DOHH2 (cell line): ENCODE data around the gene SH3GL3.

Experiments used
- H3F3A ChIP-seq: fragments of 200-600 bp; sonication (generic), shearing (Covaris generic); 2 replicates; pipeline ENCODE4 v1.6.0; 2016; ENCODE audit warnings: antibody characterized with exemption, mild to moderate bottlenecking; ENCODE audit not compliant: control insufficient read depth, insufficient read depth
- H3K27ac ChIP-seq: fragments of 200-600 bp; sonication (generic); 2 replicates; pipeline ENCODE4 v1.5.1; 2014; ENCODE audit warnings: low read depth, mild to moderate bottlenecking, low read length, moderate library complexity
- H3K27me3 ChIP-seq: fragments of 200-600 bp; sonication (generic); 2 replicates; pipeline ENCODE4 v1.6.1; 2014; ENCODE audit warnings: mild to moderate bottlenecking, low read length, mixed read lengths; ENCODE audit not compliant: control insufficient read depth
- H3K36me3 ChIP-seq: fragments of 200-600 bp; sonication (generic); 2 replicates; pipeline ENCODE4 v1.6.1; 2014; ENCODE audit warnings: mild to moderate bottlenecking, low read length, moderate library complexity, mixed read lengths; ENCODE audit not compliant: control insufficient read depth
- H3K4me1 ChIP-seq: fragments of 200-600 bp; sonication (generic); 2 replicates; pipeline ENCODE4 v1.6.1; 2014; ENCODE audit warnings: mild to moderate bottlenecking, low read length, mixed read lengths; ENCODE audit not compliant: control insufficient read depth
- H3K4me2 ChIP-seq: fragments of 200-600 bp; sonication (generic); 2 replicates; pipeline ENCODE4 v1.6.0; 2014; ENCODE audit warnings: mild to moderate bottlenecking, low read length, moderate library complexity
- H3K4me3 ChIP-seq: fragments of 200-600 bp; sonication (generic); 2 replicates; pipeline ENCODE4 v1.5.1; 2014; ENCODE audit warnings: mild to moderate bottlenecking, low read length, mixed read lengths
- H3K79me2 ChIP-seq: fragments of 200-600 bp; sonication (generic); 2 replicates; pipeline ENCODE4 v1.6.1; 2014; ENCODE audit warnings: mild to moderate bottlenecking, low read length, mixed read lengths; ENCODE audit not compliant: control insufficient read depth
- H3K9me2 ChIP-seq: fragments of 200-600 bp; sonication (generic); replicated peaks from 2 replicates; pipeline ENCODE4 v1.6.1; 2014; ENCODE audit warnings: mild to moderate bottlenecking, low read length, mixed read lengths; ENCODE audit not compliant: control insufficient read depth
- H3K9me3 ChIP-seq: fragments of 200-600 bp; sonication (generic); 2 replicates; pipeline ENCODE4 v1.6.1; 2014; ENCODE audit warnings: antibody characterized with exemption, low read length, mixed read lengths; ENCODE audit not compliant: control insufficient read depth, insufficient read depth
- H4K20me1 ChIP-seq: fragments of 200-600 bp; sonication (generic); 2 replicates; pipeline ENCODE4 v1.6.0; 2014; ENCODE audit warnings: low read depth, mild to moderate bottlenecking, antibody characterized with exemption, low read length, moderate library complexity; ENCODE audit not compliant: control insufficient read depth, insufficient read depth
- EZH2phosphoT487 ChIP-seq: fragments of 200-600 bp; sonication (generic); IDR thresholded peaks from 2 replicates; pipeline ENCODE4 v1.6.1; 2017; ENCODE audit warnings: borderline replicate concordance, mild to moderate bottlenecking, antibody characterized with exemption, low read length, moderate library complexity, mixed read lengths
- TF ChIP-seq, protein P1 (sequence below): fragments of 200-600 bp; sonication (generic); IDR thresholded peaks from one replicate; pipeline ENCODE4 v1.5.1; 2014; ENCODE audit warnings: antibody characterized with exemption, mild to moderate bottlenecking, low read depth, low read length; ENCODE audit not compliant: poor library complexity, severe bottlenecking

SH3GL3 gene

DNA sequence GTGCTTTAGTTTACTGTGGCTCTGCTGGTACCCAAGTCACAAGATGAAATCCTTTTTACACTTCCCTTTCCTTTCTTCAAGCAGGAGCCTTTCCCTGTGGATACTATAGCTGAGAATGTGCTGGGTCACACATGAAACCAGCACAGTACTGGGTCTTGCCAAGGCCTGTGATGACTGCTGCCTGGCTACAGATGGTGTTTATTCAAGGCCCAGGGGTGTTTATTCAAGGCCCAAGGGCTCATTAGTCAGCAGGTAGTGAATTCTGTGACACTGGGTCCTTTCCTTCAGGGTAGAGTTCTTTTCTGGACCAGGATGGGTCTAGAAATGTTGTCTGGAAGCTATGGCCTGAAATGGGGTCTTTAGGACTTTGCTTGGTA is 99.4 kb downstream of the SH3GL3 start:
- H3F3A ChIP-seq = no peaks in the 10 kb centered on the region
- H3K4me2 ChIP-seq = no peak overlapping the region
- H3K36me3 ChIP-seq = no peaks in the 10 kb centered on the region
- no peak for TF ChIP-seq EZH2phosphoT487
- no peaks in the 10 kb centered on the region for H3K79me2 ChIP-seq
- H3K9me3 ChIP-seq = no peaks in the 10 kb centered on the region
- no peaks in the 10 kb centered on the region for H3K4me1 ChIP-seq
- H3K27me3 ChIP-seq = no peaks in the 10 kb centered on the region
- no peaks in the 10 kb centered on the region for H4K20me1 ChIP-seq
- no peaks in the 10 kb centered on the region for H3K9me2 ChIP-seq
- H3K27ac ChIP-seq = no peak overlapping the region
- no peak overlapping the region for H3K4me3 ChIP-seq

DNA sequence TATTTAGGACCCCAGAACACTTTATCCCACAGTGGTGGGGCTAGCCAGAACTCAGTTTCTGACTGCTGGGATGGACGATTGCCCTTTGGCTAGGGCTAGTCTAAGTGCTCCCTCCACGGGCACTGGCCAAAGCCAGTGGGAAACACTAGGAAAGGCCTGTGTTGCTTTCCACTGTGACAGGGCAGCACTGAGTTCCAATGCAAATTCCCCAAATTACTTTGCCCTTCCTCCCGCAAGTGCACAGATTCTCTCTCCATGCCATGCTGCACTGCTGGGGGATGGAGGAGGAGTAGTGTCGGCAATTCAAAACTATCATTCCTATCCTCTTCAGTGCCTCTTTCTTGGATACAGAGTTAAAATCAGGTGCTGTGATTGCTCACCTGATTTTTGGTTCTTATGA is 100.0 kb downstream of the SH3GL3 start:
- Histone ChIP-seq H4K20me1 (no peaks in the 10 kb centered on the region), H3K27me3 (no peaks in the 10 kb centered on the region), H3K27ac (no peak overlapping the region), H3K9me2 (no peaks in the 10 kb centered on the region), H3K9me3 (no peaks in the 10 kb centered on the region), H3K36me3 (no peaks in the 10 kb centered on the region), H3K79me2 (no peaks in the 10 kb centered on the region), H3F3A (no peaks in the 10 kb centered on the region), H3K4me3 (no peak overlapping the region), H3K4me1 (no peaks in the 10 kb centered on the region), H3K4me2 (no peak overlapping the region)
- no peak for TF ChIP-seq EZH2phosphoT487
- TF ChIP-seq, protein P1, sequence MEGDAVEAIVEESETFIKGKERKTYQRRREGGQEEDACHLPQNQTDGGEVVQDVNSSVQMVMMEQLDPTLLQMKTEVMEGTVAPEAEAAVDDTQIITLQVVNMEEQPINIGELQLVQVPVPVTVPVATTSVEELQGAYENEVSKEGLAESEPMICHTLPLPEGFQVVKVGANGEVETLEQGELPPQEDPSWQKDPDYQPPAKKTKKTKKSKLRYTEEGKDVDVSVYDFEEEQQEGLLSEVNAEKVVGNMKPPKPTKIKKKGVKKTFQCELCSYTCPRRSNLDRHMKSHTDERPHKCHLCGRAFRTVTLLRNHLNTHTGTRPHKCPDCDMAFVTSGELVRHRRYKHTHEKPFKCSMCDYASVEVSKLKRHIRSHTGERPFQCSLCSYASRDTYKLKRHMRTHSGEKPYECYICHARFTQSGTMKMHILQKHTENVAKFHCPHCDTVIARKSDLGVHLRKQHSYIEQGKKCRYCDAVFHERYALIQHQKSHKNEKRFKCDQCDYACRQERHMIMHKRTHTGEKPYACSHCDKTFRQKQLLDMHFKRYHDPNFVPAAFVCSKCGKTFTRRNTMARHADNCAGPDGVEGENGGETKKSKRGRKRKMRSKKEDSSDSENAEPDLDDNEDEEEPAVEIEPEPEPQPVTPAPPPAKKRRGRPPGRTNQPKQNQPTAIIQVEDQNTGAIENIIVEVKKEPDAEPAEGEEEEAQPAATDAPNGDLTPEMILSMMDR = no peak

GRCh38 chr15:83549623-83550022 is 102.5 kb downstream of the SH3GL3 start:
- no peaks in the 10 kb centered on the region for H3F3A ChIP-seq
- no peak overlapping the region for H3K4me2 ChIP-seq
- H3K27me3 ChIP-seq = no peaks in the 10 kb centered on the region
- no peak overlapping the region for H3K4me3 ChIP-seq
- TF ChIP-seq EZH2phosphoT487 = no peak
- TF ChIP-seq, protein P1 = no peak
- no peak overlapping the region for H3K27ac ChIP-seq
- H3K9me3 ChIP-seq = no peaks in the 10 kb centered on the region
- no peaks in the 10 kb centered on the region for H3K79me2 ChIP-seq
- no peaks in the 10 kb centered on the region for H3K4me1 ChIP-seq
- H3K9me2 ChIP-seq = no peaks in the 10 kb centered on the region
- H4K20me1 ChIP-seq = no peaks in the 10 kb centered on the region
- H3K36me3 ChIP-seq = no peaks in the 10 kb centered on the region

DNA sequence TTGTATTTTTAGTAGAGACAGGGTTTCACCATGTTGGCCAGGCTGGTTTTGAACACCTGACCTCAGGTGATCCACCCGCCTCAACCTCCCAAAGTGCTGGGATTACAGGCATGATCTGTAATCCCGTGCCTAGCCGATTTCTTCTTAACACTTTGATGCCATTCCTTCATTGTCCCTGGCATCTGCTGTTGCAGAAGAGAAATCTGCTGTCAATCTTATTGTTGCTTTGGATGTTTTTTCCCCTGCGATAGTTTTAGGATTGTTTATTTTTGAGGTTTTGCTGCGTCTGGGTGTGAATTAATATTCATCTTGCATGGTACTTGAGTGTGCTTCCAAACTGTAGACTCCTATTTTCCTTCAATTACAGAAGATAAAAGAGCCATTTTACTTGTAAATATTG is 107.4 kb downstream of the SH3GL3 start:
- H3K27me3 ChIP-seq = no peaks in the 10 kb centered on the region
- H3K4me3 ChIP-seq = no peak overlapping the region
- H4K20me1 ChIP-seq = no peaks in the 10 kb centered on the region
- no peaks in the 10 kb centered on the region for H3K36me3 ChIP-seq
- H3K27ac ChIP-seq = no peak overlapping the region
- H3F3A ChIP-seq = no peaks in the 10 kb centered on the region
- no peaks in the 10 kb centered on the region for H3K9me3 ChIP-seq
- H3K9me2 ChIP-seq = no peaks in the 10 kb centered on the region
- no peaks in the 10 kb centered on the region for H3K4me1 ChIP-seq
- TF ChIP-seq EZH2phosphoT487 = no peak
- H3K79me2 ChIP-seq = no peaks in the 10 kb centered on the region
- no peak overlapping the region for H3K4me2 ChIP-seq
